ENCODE measurements around the gene RAB1A. TPM values are rescaled to one million over a fixed set of nuclear protein-coding genes. Genes with fewer than 3 reads are reported as not detected.

The RAB1A gene
- total and polyA plus RNA-seq, 2 donors from 2014 or later = 166 to 194 TPM

GRCh38 chr2:65056215-65057053, 73.5 kb downstream of the RAB1A start, which contains the start of gene CEP68:
CEP68 (plus strand) TSS chr2:65056416; CDS start chr2:65069445, 13,029 bp downstream.
- Histone ChIP-seq H3K4me3 (ENCODE audit: low read length in 3 of 3) (peak within 1 kb of the TSS; percentile 74 to 80 (median 76)), H3K4me1 (ENCODE audit: control insufficient read depth in 2 of 3, insufficient read depth in 2 of 3, low read depth in 1 of 3, low read length in 3 of 3) (peaks cover 5 to 9% (median 9%) of the 10 kb centered on the region in 3 donors), H3K27ac (ENCODE audit: low read depth in 2 of 2, low read length in 2 of 2) (peak within 1 kb of the TSS; percentile 49 to 64), H3K36me3 (ENCODE audit: control insufficient read depth in 2 of 3, insufficient read depth in 3 of 3, low read length in 3 of 3) (no peaks in the 10 kb centered on the region), H3K9ac (ENCODE audit: low read length in 3 of 3) (peak within 1 kb of the TSS; percentile 17 to 70 (median 57)), H3K27me3 (ENCODE audit: control insufficient read depth, insufficient read depth, low read length) (no peaks in the 10 kb centered on the region), H3K9me3 (ENCODE audit: control insufficient read depth in 2 of 3, insufficient read depth in 1 of 3, low read length in 3 of 3) (no peaks in the 10 kb centered on the region)
- peak; percentile 95 for FAIRE-seq
- TF ChIP-seq CTCF (IDR thresholded peaks at IDR 0.05; ENCODE audit: borderline replicate concordance, extremely low read depth, insufficient read depth) = peak; percentile 1
- intact Hi-C loops (cut with DNase I) = no loop called here
- DNase-seq = peak; percentile 98 to 99 (median 98)

DNA sequence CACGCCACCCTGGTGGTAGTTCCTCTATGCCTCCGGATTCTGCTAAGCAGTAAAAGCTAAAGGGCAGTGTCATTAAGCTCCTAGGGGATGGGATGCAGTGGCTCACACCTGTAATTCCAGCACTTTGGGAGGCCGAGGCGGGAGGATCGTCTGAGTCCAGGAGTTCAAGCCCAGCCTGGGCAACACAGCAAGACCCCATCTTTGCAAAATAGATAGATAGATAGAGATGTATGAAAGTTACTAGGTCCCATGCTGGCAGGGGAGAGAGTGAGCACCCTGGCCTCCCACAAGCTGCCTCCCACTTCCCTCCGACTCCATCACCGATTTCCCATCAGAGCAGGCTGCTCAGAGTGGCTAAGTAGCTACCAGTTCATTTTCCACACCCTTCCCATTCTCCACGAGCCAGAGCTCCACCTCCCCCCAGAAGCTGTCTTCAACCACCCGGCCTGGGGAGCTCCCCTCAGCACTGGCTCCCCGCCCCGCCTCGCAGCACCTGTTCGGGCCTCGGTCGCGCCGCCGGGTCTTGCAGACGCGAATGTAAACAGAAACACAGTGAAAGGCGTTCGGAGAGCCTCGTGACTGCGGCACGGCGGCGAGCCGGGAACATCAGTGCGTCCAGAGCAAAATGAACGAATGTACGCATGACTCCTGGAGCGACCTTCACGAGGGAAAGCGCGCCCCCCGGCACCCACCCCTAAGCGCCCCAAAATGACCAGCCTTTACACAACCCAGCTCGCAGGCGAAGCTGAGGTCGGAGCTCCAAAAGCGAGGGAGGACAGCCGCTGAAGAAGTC, 74.3 kb downstream of the RAB1A start:
- no peaks in the 10 kb centered on the region for H3K36me3 ChIP-seq (ENCODE audit: control insufficient read depth in 2 of 3, insufficient read depth in 3 of 3, low read length in 3 of 3)
- peak overlapping the region in 2 of 3 donors; percentile 52 to 54 for H3K9ac ChIP-seq (ENCODE audit: low read length in 3 of 3)
- no peak for TF ChIP-seq CTCF (IDR thresholded peaks at IDR 0.05; ENCODE audit: borderline replicate concordance, extremely low read depth, insufficient read depth)
- H3K9me3 ChIP-seq (ENCODE audit: control insufficient read depth in 2 of 3, insufficient read depth in 1 of 3, low read length in 3 of 3) = no peaks in the 10 kb centered on the region
- H3K4me1 ChIP-seq (ENCODE audit: control insufficient read depth in 2 of 3, insufficient read depth in 2 of 3, low read depth in 1 of 3, low read length in 3 of 3) = peaks cover 5 to 9% (median 9%) of the 10 kb centered on the region in 3 donors
- FAIRE-seq (no peak), DNase-seq (peak in 1 of 5 donors; percentile 92)
- intact Hi-C loops (cut with DNase I) = no loop called here
- peak overlapping the region; percentile 35 to 64 for H3K27ac ChIP-seq (ENCODE audit: low read depth in 2 of 2, low read length in 2 of 2)
- peak overlapping the region; percentile 72 to 80 (median 76) for H3K4me3 ChIP-seq (ENCODE audit: low read length in 3 of 3)
- H3K27me3 ChIP-seq (ENCODE audit: control insufficient read depth, insufficient read depth, low read length) = no peaks in the 10 kb centered on the region

- H3K9me3 ChIP-seq (ENCODE audit: control insufficient read depth in 2 of 3, insufficient read depth in 1 of 3, low read length in 3 of 3) = no peaks in the 10 kb centered on the region
- H3K36me3 ChIP-seq (ENCODE audit: control insufficient read depth in 2 of 3, insufficient read depth in 3 of 3, low read length in 3 of 3) = no peaks in the 10 kb centered on the region
- DNase-seq = no peak
- no peak for TF ChIP-seq CTCF (IDR thresholded peaks at IDR 0.05; ENCODE audit: borderline replicate concordance, extremely low read depth, insufficient read depth)
- no peak overlapping the region for H3K27ac ChIP-seq (ENCODE audit: low read depth in 2 of 2, low read length in 2 of 2)
- peak overlapping the region in 1 of 3 donors; percentile 80 for H3K4me3 ChIP-seq (ENCODE audit: low read length in 3 of 3)
- H3K4me1 ChIP-seq (ENCODE audit: control insufficient read depth in 2 of 3, insufficient read depth in 2 of 3, low read depth in 1 of 3, low read length in 3 of 3) = peaks cover 5 to 9% (median 9%) of the 10 kb centered on the region in 3 donors
- H3K9ac ChIP-seq (ENCODE audit: low read length in 3 of 3) = no peak overlapping the region
- FAIRE-seq = no peak
- intact Hi-C loops (cut with DNase I) = no loop called here
- no peaks in the 10 kb centered on the region for H3K27me3 ChIP-seq (ENCODE audit: control insufficient read depth, insufficient read depth, low read length)
These were observed 75.0 kb downstream of the RAB1A start for GRCh38 chr2:65054749-65055421.
